HG03064 (cell line): Measurements from ENCODE around the gene APBA1.
"Not testable (repeated sequence)": the region's sequence is repeated elsewhere in the genome, so short reads cannot be mapped to it uniquely, and the experiment has no call there.

Experiments
- ATAC-seq: cut with Tn5 transposase; IDR thresholded peaks from one replicate; pipeline ENCODE4 v1.9.1; 2021; ENCODE audit warnings: low read depth; ENCODE audit not compliant: unreplicated experiment

Gene APBA1

GRCh38 chr9:69454321-69454720, 217.8 kb downstream of the APBA1 start:
- no peak for ATAC-seq

DNA sequence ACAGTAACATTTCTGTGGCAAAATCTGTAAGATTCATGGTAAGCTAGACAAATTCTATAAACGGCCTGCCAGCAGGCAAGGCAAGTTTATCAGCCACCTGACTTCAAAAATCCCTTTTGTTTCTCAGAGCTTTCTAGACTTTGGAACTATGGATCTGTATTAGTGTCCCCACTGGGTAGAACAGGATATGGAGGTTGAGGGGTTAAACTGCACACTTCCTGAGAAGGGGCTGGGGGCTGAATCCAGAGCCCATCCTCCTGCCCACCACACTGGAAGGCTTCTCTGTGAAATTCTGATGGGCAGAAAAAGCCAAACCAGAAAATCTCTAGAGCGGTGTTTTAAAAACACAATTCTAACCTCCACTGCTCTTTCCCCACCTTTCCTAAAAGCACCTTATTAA, 218.4 kb downstream of the APBA1 start:
- ATAC-seq = no peak

DNA sequence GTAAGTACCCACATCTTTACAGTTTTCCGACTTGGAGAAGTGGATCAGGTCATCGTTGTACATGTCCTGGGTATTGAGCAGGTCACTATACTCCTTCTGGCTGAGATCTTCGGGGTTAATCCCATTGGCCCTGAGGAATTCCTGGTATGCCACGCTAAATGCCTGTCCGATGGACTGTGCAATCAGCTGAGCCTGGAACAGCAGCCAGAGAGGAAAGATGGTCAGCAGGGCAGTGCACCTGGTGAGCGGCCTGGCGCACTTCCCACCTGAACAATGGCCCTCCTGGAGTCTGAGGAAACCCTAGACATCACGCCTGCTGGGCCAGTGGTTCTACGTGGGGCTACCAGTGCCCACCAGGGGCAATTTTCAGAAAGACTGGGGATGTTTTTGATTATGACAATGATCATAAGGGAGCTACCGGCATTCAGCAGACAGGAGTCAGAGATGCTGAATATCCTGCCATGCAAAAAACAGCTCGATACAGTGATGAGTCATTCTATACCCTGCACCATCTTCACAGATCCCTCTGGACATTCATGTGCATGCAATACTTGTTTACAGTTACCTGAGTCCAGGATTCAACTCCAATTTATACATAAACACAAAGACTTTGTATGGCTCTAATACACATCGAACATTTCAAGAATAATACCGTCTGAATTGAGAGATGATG, 219.9 kb downstream of the APBA1 start:
- ATAC-seq = no peak

DNA sequence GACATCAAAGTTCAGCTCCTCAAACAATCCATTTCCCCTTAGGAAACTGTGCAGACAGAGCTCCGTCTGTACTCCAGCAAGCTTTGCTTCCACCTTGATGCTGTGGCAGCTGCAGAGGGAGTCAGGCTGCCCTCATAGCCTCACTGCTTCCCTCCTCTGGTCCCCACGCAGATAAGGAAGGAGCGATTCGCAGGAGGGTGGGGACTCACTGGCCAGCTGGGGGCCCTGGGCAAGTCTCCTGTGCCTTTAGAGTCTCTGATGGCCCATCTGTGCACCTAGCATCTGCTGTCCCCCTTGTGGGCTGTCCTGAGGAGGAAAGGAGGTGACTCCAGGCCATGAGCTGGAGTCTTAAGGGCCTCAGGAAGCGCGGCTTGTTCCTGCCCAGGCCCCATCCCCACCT, 225.7 kb downstream of the APBA1 start:
- no peak for ATAC-seq

DNA sequence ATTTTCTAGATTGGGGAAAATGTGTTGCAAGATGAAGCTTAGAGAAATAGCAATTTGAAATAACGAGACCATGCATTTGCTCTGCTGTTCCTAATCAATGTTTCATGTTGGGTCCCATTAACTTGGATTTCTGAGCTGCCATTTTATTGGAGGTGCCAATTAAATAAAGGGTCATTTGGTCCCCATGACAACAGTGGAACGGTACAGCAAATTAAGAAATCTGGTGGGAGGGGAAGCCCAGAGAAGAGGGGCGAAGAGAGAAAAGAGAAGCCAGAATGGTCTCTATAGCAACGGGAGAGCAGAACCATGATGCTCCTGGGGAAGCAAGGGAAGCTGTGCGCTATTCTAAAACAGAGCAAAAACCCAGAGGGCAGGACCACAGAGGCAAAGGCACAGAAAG, 226.9 kb downstream of the APBA1 start:
- ATAC-seq = no peak

DNA sequence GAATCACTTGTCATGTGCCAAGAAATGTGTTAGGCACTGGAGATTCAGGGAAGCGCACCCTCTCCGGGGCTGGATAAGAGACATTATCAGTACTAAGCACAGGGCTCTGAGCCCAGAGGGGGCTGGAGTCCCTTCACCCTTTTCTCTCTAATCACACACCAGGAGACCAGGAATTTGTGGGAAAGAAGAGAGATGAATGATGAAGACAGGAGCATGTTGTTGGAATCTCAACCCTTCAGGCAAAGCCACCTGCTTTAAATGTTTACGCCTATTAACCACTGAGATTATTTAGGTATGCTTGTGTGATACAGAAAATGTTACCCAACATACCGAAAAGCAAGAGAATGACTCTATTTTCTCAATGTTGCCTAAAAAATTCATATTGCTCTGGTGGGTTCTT, 227.4 kb downstream of the APBA1 start:
- ATAC-seq = no peak

GRCh38 chr9:69444021-69444420, 228.2 kb downstream of the APBA1 start:
- ATAC-seq = no peak

DNA sequence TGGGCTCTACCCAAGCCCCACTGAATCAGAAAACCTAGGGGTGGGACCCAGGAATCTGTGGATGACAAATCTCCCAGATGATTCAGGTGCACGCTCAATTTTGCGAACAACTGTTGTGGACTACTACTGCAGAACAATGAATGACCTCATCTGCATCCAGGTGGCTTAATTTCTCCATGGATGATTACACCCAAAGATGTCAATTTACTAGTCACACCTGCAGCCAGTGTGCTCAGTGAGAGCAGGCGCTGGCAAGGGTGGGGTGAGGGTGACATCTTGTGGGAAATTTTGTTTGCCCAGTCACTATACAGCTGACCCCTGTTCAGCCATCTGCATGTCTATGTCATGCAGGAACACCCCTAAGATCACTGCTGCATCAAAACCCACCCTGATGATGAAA, 229.0 kb downstream of the APBA1 start:
- no peak for ATAC-seq

DNA sequence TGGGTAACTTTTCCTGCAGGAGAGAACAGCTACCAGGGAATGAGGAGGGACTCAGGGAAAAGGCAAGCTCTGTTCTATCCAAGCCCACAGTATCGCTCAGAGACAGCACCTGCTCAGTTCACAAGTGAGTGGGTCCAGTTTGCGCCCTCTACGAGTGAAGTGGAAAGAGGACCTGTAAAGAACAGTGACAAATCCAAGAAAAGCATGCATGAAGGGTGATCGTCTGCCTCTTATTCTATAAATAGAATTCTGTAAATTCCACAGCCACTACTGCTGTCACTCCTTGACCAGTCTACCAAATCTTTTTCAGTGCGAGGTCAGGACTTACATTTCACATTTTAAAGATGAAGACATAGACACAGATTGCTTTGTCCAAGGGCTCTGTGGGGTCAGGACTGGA, 229.7 kb downstream of the APBA1 start:
- no peak for ATAC-seq

- not testable (repeated sequence) for ATAC-seq
These were observed 231.8 kb downstream of the APBA1 start for GRCh38 chr9:69440254-69440955.

DNA sequence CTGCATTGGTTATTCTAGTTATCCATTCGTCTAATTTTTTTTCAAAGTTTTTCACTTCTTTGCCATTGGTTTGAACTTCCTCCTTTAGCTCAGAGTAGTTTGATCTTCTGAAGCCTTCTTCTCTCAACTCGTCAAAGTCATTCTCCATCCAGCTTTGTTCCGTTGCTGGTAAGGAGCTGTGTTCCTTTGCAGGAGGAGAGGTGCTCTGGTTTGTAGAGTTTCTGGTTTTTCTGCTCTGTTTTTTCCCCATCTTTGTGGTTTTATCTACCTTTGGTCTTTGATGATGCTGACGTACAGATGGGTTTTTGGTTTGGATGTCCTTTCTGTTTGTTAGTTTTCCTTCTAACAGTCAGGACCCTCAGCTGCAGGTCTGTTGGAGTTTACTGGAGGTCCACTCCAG, 232.5 kb downstream of the APBA1 start:
- ATAC-seq = not testable (repeated sequence)

DNA sequence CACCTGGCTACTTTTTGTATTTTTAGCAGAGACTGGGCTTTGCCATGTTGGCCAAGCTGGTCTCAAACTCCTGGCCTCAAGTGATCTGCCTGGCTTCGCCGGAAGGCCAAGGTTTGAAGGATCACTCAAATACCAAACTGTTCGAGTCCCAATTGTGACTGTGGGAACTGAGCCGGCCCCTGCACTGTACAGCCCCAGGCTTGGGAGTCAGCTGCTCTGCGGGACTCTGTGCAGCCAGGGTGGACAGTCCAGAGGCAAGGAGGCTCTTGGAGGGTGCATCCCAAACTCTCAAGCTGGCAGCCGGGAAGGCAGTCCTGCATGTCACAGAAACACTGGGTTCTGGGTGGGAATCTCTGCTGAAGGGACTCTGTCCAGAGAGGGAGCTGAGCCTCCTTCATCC, 238.2 kb downstream of the APBA1 start:
- ATAC-seq = no peak

GRCh38 chr9:69433392-69433791, 238.8 kb downstream of the APBA1 start:
- ATAC-seq = no peak

GRCh38 chr9:69432623-69433022, 239.5 kb downstream of the APBA1 start:
- no peak for ATAC-seq

DNA sequence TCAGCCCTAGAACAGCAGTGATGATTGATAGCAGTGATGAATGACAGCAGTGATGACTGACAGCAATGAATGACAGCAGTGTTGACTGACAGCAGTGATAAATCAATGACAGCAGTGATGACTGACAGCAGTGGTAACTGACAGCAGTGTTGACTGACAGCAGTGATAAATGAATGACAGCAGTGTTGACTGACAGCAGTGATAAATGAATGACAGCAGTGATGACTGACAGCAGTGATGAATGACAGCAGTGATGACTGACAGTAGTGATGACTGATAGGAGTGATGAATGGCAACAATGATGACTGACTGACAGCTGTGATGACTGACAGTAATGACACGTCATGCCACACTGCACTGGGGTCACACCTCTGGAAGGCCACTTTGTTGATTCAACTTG, 240.4 kb downstream of the APBA1 start:
- ATAC-seq = no peak

GRCh38 chr9:69431203-69431602, 241.0 kb downstream of the APBA1 start:
- no peak for ATAC-seq

- no peak for ATAC-seq
These were observed 242.0 kb downstream of the APBA1 start for GRCh38 chr9:69430206-69430605.

DNA sequence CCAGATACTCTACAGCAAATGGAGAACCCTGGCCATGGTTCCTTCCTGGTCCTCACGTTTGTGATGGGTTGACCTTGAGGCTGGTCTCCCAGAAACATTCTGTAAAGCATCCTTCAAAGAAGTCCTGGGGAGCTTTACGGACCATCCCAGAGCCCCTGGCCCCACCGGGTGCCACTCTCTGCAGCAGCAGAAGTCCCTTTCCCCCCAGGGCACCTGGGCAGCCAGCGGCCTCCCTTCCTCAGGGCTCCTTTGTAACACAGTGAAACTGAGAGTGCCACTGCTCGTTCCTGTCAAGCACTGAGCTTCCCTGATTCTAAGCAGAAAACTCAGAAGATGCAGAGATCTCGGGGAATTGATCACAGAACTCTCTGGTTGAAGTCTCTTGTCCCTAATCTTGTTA, 242.9 kb downstream of the APBA1 start:
- no peak for ATAC-seq

GRCh38 chr9:69428017-69428785, 244.0 kb downstream of the APBA1 start:
- ATAC-seq = no peak

DNA sequence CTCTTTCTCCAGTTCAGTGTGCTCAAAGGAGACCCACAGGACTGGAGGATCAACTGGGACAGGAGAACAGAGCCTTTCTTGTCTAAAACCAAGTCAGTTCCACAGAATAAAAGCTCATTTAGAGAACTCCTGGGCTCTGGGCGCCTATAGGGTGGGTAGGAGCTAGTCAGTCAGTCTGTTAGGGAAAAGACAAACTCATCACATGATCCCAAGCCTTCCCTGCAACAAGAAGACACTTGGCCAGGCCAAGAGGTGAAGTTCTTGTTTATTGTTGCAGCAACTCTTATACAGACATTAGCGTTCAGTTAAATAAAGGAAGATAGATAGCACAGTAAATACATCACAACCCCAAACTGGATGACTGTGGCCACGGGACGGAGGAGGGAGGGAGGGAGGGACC, 244.9 kb downstream of the APBA1 start:
- no peak for ATAC-seq

GRCh38 chr9:69425136-69425801, 246.9 kb downstream of the APBA1 start:
- ATAC-seq = no peak
